WTC11 (cell line): ENCODE results near the gene BMP8A. TPM values are rescaled to one million over a fixed set of nuclear protein-coding genes. Genes with fewer than 3 reads are reported as not detected.
"Not testable (repeated sequence)": the region's sequence is repeated elsewhere in the genome, so short reads cannot be mapped to it uniquely, and the experiment has no call there.

Experiments
- ATAC-seq: fragments of 200-7000 bp; cut with Tn5 transposase; 2 replicates; pipeline ENCODE4 v1.10.0; 2021; ENCODE audit warnings: mild to moderate bottlenecking, moderate library complexity
- CTCF ChIA-PET: fragments of 300-600 bp; sonication (Branson Sonifier 250); formaldehyde crosslinking; loops from one replicate; lab custom pipeline; 2021; ENCODE audit warnings: antibody characterized with exemption; lab: Charles Lee
- POLR2A ChIA-PET: fragments of 350-600 bp; sonication (Branson Sonifier 250); formaldehyde crosslinking; loops from one replicate; lab custom pipeline; 2021; ENCODE audit warnings: antibody characterized with exemption; lab: Charles Lee
- DNase-seq: peaks from one replicate; pipeline ENCODE4 v3.0.0; 2021; ENCODE audit warnings: low spot score
- H3K27ac Mint-ChIP-seq: 2 replicates; pipeline ENCODE4 v1.8.0; 2021; ENCODE audit warnings: mixed read lengths
- H3K27me3 Mint-ChIP-seq: 2 replicates; pipeline ENCODE4 v1.8.0; 2021; ENCODE audit warnings: low read depth, mild to moderate bottlenecking, moderate library complexity, mixed read lengths
- H3K36me3 Mint-ChIP-seq: 2 replicates; pipeline ENCODE4 v1.8.0; 2021; ENCODE audit warnings: mixed read lengths
- H3K4me1 Mint-ChIP-seq: 2 replicates; pipeline ENCODE4 v1.8.0; 2022; ENCODE audit warnings: mixed read lengths
- H3K4me3 Mint-ChIP-seq: 2 replicates; pipeline ENCODE4 v1.8.0; 2021; ENCODE audit warnings: mild to moderate bottlenecking, moderate library complexity, mixed read lengths
- H3K9me3 Mint-ChIP-seq: 2 replicates; pipeline ENCODE4 v1.8.0; 2021; ENCODE audit warnings: mixed read lengths
- TEAD1 ChIP-seq: sonication (generic); formaldehyde crosslinking; IDR thresholded peaks from 2 replicates; pipeline ENCODE4 v1.8.0; 2022; ENCODE audit warnings: mild to moderate bottlenecking, missing genetic modification reagents
- ZNF281 ChIP-seq: sonication (generic); formaldehyde crosslinking; IDR thresholded peaks from 2 replicates; pipeline ENCODE4 v1.8.0; 2023; ENCODE audit warnings: mild to moderate bottlenecking, missing genetic modification reagents
- total RNA-seq: library from RNA; stranded (reverse); gene quantifications from 3 replicates; pipeline ENCODE4 v1.2.3, GENCODE V29; 2021
- TF ChIP-seq, protein P1 (sequence below): sonication (generic); formaldehyde crosslinking; IDR thresholded peaks from 2 replicates; pipeline ENCODE4 v1.8.0; 2023; ENCODE audit warnings: missing genetic modification reagents
- TF ChIP-seq, protein P2 (sequence below): sonication (generic); formaldehyde crosslinking; IDR thresholded peaks from 2 replicates; pipeline ENCODE4 v1.8.1; 2022; ENCODE audit warnings: low read depth, mild to moderate bottlenecking, moderate library complexity, missing genetic modification reagents, borderline replicate concordance

The BMP8A gene
- total RNA-seq, 1 experiment from 2014 or later = 0.94 TPM

GRCh38 chr1:39515131-39516086 is 24.0 kb downstream of the BMP8A start:
- POLR2A ChIA-PET, H3K27me3 Mint-ChIP-seq, CTCF ChIA-PET, H3K27ac Mint-ChIP-seq, H3K36me3 Mint-ChIP-seq, H3K9me3 Mint-ChIP-seq, H3K4me1 Mint-ChIP-seq, DNase-seq: not testable (repeated sequence)
- peak; percentile 2 for ATAC-seq
- H3K4me3 Mint-ChIP-seq = peak overlapping the region; percentile 69

- H3K9me3 Mint-ChIP-seq, H3K4me3 Mint-ChIP-seq, POLR2A ChIA-PET, H3K27me3 Mint-ChIP-seq, H3K36me3 Mint-ChIP-seq, DNase-seq, H3K4me1 Mint-ChIP-seq, H3K27ac Mint-ChIP-seq, ATAC-seq: not testable (repeated sequence)
- CTCF ChIA-PET = interaction anchor here (0.6 to 0.9 kb wide), 3 partner anchors 22 to 253 kb away, joined by 3 read pairs; no protein-coding TSS in a partner anchor
Observed at GRCh38 chr1:39516841-39517240, 25.4 kb downstream of the BMP8A start.

- H3K27ac Mint-ChIP-seq, H3K4me3 Mint-ChIP-seq, H3K27me3 Mint-ChIP-seq, H3K36me3 Mint-ChIP-seq, CTCF ChIA-PET, ATAC-seq, H3K4me1 Mint-ChIP-seq, H3K9me3 Mint-ChIP-seq, POLR2A ChIA-PET, DNase-seq: not testable (repeated sequence)
Observed at GRCh38 chr1:39517936-39518335, 26.5 kb downstream of the BMP8A start.

DNA sequence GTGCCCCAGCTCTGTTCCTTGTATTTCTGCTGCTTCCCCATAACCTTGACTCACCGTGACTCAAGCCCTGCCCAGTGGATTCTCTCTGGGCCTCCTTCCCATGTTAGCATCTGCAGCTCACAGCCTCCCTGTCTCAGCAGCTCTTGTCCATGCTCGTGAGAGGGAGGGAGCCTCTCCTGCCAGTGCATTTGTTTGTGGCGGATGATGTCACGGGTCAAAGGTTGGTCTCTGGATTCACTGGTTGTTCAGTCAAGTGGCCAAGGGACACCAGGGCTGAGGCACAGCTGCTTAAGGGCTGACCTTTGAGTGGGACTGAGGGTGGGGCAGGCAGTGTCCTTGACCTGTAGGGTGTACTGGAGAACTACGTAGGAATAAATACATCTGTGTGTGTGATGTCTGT is 27.9 kb downstream of the BMP8A start:
- H3K27me3 Mint-ChIP-seq = peaks cover 12% of the 10 kb centered on the region
- H3K4me3 Mint-ChIP-seq, H3K4me1 Mint-ChIP-seq, ATAC-seq, H3K27ac Mint-ChIP-seq, POLR2A ChIA-PET, H3K9me3 Mint-ChIP-seq, DNase-seq, CTCF ChIA-PET, H3K36me3 Mint-ChIP-seq: not testable (repeated sequence)

DNA sequence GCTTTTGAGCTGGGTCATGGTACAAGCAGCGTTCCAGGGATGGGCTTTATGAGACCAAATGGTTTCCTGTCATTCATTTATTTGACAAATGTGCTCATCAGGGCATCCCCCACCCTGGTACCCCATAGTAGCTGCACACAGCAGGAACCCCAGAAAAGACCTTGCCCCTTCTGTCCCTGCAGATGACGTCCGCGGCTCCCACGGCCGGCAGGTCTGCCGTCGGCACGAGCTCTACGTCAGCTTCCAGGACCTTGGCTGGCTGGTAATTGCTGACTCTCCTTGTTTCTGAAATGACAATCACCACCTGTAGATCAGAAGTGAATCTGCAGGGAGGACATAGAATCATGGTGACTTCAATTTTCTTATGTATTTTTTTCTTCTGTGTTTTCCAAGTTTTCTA is 30.8 kb downstream of the BMP8A start:
- ATAC-seq, H3K27me3 Mint-ChIP-seq, CTCF ChIA-PET, H3K9me3 Mint-ChIP-seq, H3K4me1 Mint-ChIP-seq, H3K4me3 Mint-ChIP-seq, DNase-seq, H3K36me3 Mint-ChIP-seq, POLR2A ChIA-PET: not testable (repeated sequence)
- H3K27ac Mint-ChIP-seq = peak overlapping the region; percentile 23; the same call in 1 of the 2 replicates

DNA sequence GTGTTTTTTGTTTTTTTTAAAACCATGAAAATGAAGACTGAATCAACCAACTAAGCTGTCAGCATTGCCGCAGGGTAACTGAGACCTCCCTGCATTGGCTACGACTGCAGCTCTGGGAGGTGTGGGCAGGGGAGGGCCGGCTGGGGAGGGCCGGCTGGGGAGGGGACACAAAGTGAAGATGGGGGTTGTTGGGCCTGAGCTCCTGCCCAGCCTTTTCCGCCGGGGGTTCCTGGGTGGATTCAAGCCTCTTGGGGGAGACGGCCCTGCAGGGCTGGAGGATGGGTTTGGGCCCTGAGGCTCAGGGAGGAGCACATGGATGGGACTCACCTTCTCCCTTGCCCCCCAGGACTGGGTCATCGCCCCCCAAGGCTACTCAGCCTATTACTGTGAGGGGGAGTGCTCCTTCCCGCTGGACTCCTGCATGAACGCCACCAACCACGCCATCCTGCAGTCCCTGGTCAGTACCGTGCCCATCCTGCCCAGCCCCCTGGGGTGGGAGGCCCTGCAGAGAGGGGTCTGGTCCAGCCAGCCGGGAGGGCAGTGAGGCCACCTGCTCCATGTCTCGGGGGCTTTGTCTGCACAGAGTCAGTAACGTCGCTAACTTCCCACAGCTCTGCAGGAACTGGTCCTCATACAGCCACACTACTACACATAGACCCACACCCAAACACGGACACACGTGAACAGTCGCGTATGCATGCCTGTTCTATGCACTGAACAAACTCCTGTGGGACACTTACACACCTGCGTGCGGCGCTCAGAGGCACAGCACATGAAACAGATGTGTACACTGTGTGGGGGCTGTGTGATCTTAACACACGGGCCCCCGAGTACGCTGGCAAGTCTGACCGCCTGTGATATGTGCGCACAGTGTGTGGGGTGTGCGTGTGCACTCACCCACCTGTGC is 31.5 kb downstream of the BMP8A start:
- 0 out of 2 replicates have a peak overlapping the region, but pooled peaks have one; percentile 23 for H3K27ac Mint-ChIP-seq
- H3K36me3 Mint-ChIP-seq = no peaks in the 10 kb centered on the region
- POLR2A ChIA-PET = no interaction called here
- no peak for DNase-seq
- H3K4me1 Mint-ChIP-seq = no peaks in the 10 kb centered on the region
- no peak for TF ChIP-seq ZNF281 (CRISPR knock-in tag)
- TF ChIP-seq, protein P1, sequence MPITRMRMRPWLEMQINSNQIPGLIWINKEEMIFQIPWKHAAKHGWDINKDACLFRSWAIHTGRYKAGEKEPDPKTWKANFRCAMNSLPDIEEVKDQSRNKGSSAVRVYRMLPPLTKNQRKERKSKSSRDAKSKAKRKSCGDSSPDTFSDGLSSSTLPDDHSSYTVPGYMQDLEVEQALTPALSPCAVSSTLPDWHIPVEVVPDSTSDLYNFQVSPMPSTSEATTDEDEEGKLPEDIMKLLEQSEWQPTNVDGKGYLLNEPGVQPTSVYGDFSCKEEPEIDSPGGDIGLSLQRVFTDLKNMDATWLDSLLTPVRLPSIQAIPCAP (CRISPR knock-in tag) = no peak
- TF ChIP-seq, protein P2, sequence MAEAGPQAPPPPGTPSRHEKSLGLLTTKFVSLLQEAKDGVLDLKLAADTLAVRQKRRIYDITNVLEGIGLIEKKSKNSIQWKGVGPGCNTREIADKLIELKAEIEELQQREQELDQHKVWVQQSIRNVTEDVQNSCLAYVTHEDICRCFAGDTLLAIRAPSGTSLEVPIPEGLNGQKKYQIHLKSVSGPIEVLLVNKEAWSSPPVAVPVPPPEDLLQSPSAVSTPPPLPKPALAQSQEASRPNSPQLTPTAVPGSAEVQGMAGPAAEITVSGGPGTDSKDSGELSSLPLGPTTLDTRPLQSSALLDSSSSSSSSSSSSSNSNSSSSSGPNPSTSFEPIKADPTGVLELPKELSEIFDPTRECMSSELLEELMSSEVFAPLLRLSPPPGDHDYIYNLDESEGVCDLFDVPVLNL = no peak
- TF ChIP-seq TEAD1 (CRISPR knock-in tag) = no peak
- TF ChIP-seq, all 79 proteins: peak for 0
- CTCF ChIA-PET = interaction anchor here (1.0 kb wide), 1 partner anchor 16 kb away, joined by 3 read pairs; no protein-coding TSS in a partner anchor
- Mint-ChIP-seq H3K9me3 (no peaks in the 10 kb centered on the region), H3K4me3 (no peak overlapping the region), H3K27me3 (peaks cover 3% of the 10 kb centered on the region; the same call in 1 of the 2 replicates)
- ATAC-seq = no peak
